Activated CD4-positive, alpha-beta T cell treated with anti-CD3 and anti-CD28 coated beads for 4 hours (primary cell): ENCODE results near the gene MARS1.
"Not testable (repeated sequence)": the region's sequence is repeated elsewhere in the genome, so short reads cannot be mapped to it uniquely, and the experiment has no call there.

Source experiments
- DNase-seq, 2 donors: peaks; one replicate each; pipeline ENCODE4 v3.0.0-alpha.2; 2020

The MARS1 gene

GRCh38 chr12:57473886-57474285 is 14.0 kb upstream of the MARS1 start:
- DNase-seq: no peak

GRCh38 chr12:57474430-57474829 is 13.4 kb upstream of the MARS1 start:
- no peak for DNase-seq

GRCh38 chr12:57474862-57475261 is 13.0 kb upstream of the MARS1 start:
- DNase-seq: no peak

- no peak for DNase-seq
Observed at GRCh38 chr12:57475271-57476161, 12.4 kb upstream of the MARS1 start.

- peak; percentile 64 to 69 for DNase-seq
Observed at GRCh38 chr12:57476162-57476992, 11.5 kb upstream of the MARS1 start.

GRCh38 chr12:57476993-57477709 is 10.7 kb upstream of the MARS1 start:
- DNase-seq: no peak

GRCh38 chr12:57477710-57478681 is 9.9 kb upstream of the MARS1 start:
- DNase-seq: peak; percentile 60 to 61

GRCh38 chr12:57479043-57479375 is 8.9 kb upstream of the MARS1 start:
- DNase-seq: no peak

- DNase-seq: peak; percentile 58 to 67
Observed at GRCh38 chr12:57479376-57480115, 8.3 kb upstream of the MARS1 start, which contains the start of gene ARHGAP9. ARHGAP9 (minus strand) TSS chr12:57479866; CDS start chr12:57479406, 460 bp downstream.

- no peak for DNase-seq
Observed at GRCh38 chr12:57481671-57482070, 6.2 kb upstream of the MARS1 start.

- DNase-seq: no peak
Observed at GRCh38 chr12:57483466-57483865, 4.4 kb upstream of the MARS1 start.

GRCh38 chr12:57485695-57486094 is 2.2 kb upstream of the MARS1 start:
- DNase-seq: no peak

GRCh38 chr12:57487055-57487596 is 742 bp upstream of the MARS1 start:
- DNase-seq: no peak

GRCh38 chr12:57488402-57489156 is 711 bp downstream of the MARS1 start:
- DNase-seq: no peak

- DNase-seq: no peak
Observed at GRCh38 chr12:57489157-57489641, 1.3 kb downstream of the MARS1 start.

GRCh38 chr12:57490126-57490525 is 2.3 kb downstream of the MARS1 start:
- DNase-seq: no peak

- DNase-seq: no peak
Observed at GRCh38 chr12:57491393-57492280, 3.8 kb downstream of the MARS1 start.

- DNase-seq: not testable (repeated sequence)
Observed at GRCh38 chr12:57495051-57495701, 7.3 kb downstream of the MARS1 start.
